Measurements from ENCODE around the gene RAPGEF4. TPM values are rescaled to one million over a fixed set of nuclear protein-coding genes. Genes with fewer than 3 reads are reported as not detected.

RAPGEF4 gene
- total and polyA plus RNA-seq, 2 of the 13 experiments (the other 11 are each of a cell fraction or from before 2014, with no cell fraction given), result 0.78 to 0.91 TPM

DNA sequence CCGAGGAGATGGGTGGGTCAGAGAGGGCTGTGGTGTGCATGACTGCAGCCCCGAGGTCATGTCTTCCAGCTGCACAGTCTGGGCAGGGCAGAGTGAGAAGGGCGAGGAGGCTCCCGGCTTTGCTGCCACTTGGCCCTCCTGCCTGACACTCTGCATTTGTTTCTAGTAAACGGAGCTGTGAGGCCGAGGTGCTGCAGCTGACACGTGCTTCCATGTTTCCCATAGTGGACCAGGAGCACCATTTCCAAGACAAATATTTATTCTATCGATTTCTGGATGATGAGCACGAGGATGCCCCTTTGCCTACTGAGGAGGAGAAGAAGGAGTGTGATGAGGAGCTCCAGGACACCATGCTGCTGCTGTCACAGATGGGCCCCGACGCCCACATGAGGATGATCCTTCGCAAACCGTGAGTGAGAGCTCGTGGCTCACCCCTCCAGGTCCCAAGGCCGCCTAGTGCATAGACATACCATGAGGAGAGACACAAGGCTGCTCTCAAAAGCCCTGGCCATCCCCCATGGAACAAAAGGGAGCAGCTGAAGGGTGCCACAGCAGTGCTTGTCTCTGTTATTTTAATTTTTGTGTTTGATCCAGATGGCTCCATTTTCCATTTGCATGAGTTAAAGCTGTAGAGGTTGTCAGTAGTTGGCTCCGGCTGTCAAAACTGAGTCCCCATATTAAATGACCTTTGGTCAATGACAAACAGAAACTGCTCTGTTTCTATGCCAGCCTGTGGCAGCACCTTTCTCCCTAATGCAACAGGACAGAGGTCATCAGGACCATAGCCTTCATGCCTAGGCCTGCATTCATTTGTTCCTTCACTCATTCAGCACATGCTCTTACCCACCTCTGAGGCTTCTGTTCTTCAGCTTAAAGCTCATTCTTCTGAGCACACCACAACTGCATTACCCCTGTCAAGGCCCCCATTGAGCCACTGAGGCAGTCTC, 231.7 kb downstream of the RAPGEF4 start:
- no peaks in the 10 kb centered on the region for H4K20me1 ChIP-seq (ENCODE audit: insufficient read depth, low read length)
- H3K27ac ChIP-seq (ENCODE audit: extremely low read length, insufficient read depth, low read length), result no peak overlapping the region
- FAIRE-seq (peak; percentile 37), ATAC-seq (peak; percentile 81), DNase-seq (ENCODE audit: low spot score) (peak; percentile 66)
- H3K4me2 ChIP-seq (ENCODE audit: low read depth, low read length), result peak overlapping the region; percentile 60
- H3K27me3 ChIP-seq (ENCODE audit: control insufficient read depth in 1 of 2, insufficient read depth in 2 of 2, low read length in 2 of 2), result peaks cover 0 to 2% of the 10 kb centered on the region in 2 experiments; a peak in 1 of 5 replicates
- H3K36me3 ChIP-seq (replicated peaks in 1 of 2; ENCODE audit: control insufficient read depth in 1 of 2, insufficient read depth in 2 of 2, low read length in 2 of 2), result no peaks in the 10 kb centered on the region
- CTCF ChIA-PET (ENCODE audit: low intra/inter-chr PET ratio, low total read pairs), result no interaction called here
- POLR2A ChIA-PET, result interaction anchor here (0.8 kb wide), 1 partner anchor 81 kb away, joined by 3 read pairs; no protein-coding TSS in a partner anchor
- H3K4me3 ChIP-seq (replicated peaks in 1 of 3; ENCODE audit: insufficient read depth in 1 of 3, low read depth in 2 of 3, low read length in 3 of 3), result peak overlapping the region in 1 of 3 experiments; percentile 16; a peak in 1 of 6 replicates
- no peaks in the 10 kb centered on the region for H3K9me3 ChIP-seq (ENCODE audit: low read length)
- H3K79me2 ChIP-seq (ENCODE audit: insufficient read depth, low read length), result no peaks in the 10 kb centered on the region
- BruUV-seq (replicated peaks), result no TSS peak
- no peak overlapping the region for H2AFZ ChIP-seq (ENCODE audit: low read length)
- H3K4me1 ChIP-seq (ENCODE audit: insufficient read depth, low read length), result peaks cover 26% of the 10 kb centered on the region
- WGBS (ENCODE audit: low lambda C conversion rate), result 16% methylated on average over 13 of the region's 16 CpGs
- intact Hi-C loops (cut with micrococcal nuclease; ENCODE audit: unreplicated experiment) (no loop called here), in situ Hi-C loops (cut with HindIII; ENCODE audit: extremely low pct_ligation_motif_present, low pct_unique_long_range_greater_than_20kb) (no loop called here)
- H3K9ac ChIP-seq (ENCODE audit: insufficient read depth, low read depth, low read length), result no peak overlapping the region; the same call in 1 of the 2 replicates
- TF ChIP-seq SIX1 (CRISPR knock-in tag; IDR thresholded peaks at IDR 0.05; ENCODE audit: borderline replicate concordance) (no peak), ZNF12 (CRISPR knock-in tag; IDR thresholded peaks at IDR 0.05) (no peak), RBM39 (IDR thresholded peaks at IDR 0.05; ENCODE audit: low read depth, low read length, poor library complexity, severe bottlenecking) (no peak), NFE2 (CRISPR knock-in tag; IDR thresholded peaks at IDR 0.05) (no peak), ZNF775 (CRISPR knock-in tag; IDR thresholded peaks at IDR 0.05; ENCODE audit: borderline replicate concordance) (no peak), MEIS2 (CRISPR knock-in tag; IDR thresholded peaks at IDR 0.05) (no peak), GATAD2A (CRISPR knock-in tag; IDR thresholded peaks at IDR 0.05) (peak; percentile 59), ZSCAN12 (CRISPR knock-in tag; IDR thresholded peaks at IDR 0.05) (no peak), LCORL (IDR thresholded peaks at IDR 0.05) (no peak), LCORL (CRISPR knock-in tag; IDR thresholded peaks at IDR 0.05) (no peak; the same call in none of the 2 replicates), ELF3 (CRISPR knock-in tag; IDR thresholded peaks at IDR 0.05) (0 out of 2 replicates have a peak, but pooled peaks have one; percentile 12), ZNF605 (CRISPR knock-in tag; IDR thresholded peaks at IDR 0.05) (peak; percentile 42; the same call in 1 of the 2 replicates), TAF15 (IDR thresholded peaks at IDR 0.05; ENCODE audit: low read depth, low read length, poor library complexity, severe bottlenecking) (no peak), KLF11 (CRISPR knock-in tag; IDR thresholded peaks at IDR 0.05) (no peak), ZNF451 (CRISPR knock-in tag; IDR thresholded peaks at IDR 0.05) (peak; percentile 80)
- TF ChIP-seq, protein P1, sequence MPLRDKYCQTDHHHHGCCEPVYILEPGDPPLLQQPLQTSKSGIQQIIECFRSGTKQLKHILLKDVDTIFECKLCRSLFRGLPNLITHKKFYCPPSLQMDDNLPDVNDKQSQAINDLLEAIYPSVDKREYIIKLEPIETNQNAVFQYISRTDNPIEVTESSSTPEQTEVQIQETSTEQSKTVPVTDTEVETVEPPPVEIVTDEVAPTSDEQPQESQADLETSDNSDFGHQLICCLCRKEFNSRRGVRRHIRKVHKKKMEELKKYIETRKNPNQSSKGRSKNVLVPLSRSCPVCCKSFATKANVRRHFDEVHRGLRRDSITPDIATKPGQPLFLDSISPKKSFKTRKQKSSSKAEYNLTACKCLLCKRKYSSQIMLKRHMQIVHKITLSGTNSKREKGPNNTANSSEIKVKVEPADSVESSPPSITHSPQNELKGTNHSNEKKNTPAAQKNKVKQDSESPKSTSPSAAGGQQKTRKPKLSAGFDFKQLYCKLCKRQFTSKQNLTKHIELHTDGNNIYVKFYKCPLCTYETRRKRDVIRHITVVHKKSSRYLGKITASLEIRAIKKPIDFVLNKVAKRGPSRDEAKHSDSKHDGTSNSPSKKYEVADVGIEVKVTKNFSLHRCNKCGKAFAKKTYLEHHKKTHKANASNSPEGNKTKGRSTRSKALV (CRISPR knock-in tag; IDR thresholded peaks at IDR 0.05), result no peak
- TF ChIP-seq, protein P2, sequence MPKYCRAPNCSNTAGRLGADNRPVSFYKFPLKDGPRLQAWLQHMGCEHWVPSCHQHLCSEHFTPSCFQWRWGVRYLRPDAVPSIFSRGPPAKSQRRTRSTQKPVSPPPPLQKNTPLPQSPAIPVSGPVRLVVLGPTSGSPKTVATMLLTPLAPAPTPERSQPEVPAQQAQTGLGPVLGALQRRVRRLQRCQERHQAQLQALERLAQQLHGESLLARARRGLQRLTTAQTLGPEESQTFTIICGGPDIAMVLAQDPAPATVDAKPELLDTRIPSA (CRISPR knock-in tag; IDR thresholded peaks at IDR 0.05; ENCODE audit: borderline replicate concordance), result no peak
- TF ChIP-seq, protein P3, sequence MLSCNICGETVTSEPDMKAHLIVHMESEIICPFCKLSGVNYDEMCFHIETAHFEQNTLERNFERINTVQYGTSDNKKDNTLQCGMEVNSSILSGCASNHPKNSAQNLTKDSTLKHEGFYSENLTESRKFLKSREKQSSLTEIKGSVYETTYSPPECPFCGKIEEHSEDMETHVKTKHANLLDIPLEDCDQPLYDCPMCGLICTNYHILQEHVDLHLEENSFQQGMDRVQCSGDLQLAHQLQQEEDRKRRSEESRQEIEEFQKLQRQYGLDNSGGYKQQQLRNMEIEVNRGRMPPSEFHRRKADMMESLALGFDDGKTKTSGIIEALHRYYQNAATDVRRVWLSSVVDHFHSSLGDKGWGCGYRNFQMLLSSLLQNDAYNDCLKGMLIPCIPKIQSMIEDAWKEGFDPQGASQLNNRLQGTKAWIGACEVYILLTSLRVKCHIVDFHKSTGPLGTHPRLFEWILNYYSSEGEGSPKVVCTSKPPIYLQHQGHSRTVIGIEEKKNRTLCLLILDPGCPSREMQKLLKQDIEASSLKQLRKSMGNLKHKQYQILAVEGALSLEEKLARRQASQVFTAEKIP (CRISPR knock-in tag; IDR thresholded peaks at IDR 0.05; ENCODE audit: borderline replicate concordance), result no peak
- TF ChIP-seq, protein P4, sequence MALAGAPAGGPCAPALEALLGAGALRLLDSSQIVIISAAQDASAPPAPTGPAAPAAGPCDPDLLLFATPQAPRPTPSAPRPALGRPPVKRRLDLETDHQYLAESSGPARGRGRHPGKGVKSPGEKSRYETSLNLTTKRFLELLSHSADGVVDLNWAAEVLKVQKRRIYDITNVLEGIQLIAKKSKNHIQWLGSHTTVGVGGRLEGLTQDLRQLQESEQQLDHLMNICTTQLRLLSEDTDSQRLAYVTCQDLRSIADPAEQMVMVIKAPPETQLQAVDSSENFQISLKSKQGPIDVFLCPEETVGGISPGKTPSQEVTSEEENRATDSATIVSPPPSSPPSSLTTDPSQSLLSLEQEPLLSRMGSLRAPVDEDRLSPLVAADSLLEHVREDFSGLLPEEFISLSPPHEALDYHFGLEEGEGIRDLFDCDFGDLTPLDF (CRISPR knock-in tag; IDR thresholded peaks at IDR 0.05), result 0 out of 2 replicates have a peak, but pooled peaks have one; percentile 28

Data from HepG2 (cell line).